PC-3 (cell line): ENCODE measurements around the gene ADAT1. TPM values are rescaled to one million over a fixed set of nuclear protein-coding genes. Genes with fewer than 3 reads are reported as not detected.

ENCODE experiments used
- ATAC-seq: fragments of 200-7000 bp; cut with Tn5 transposase; 2 replicates; pipeline ENCODE4 v1.9.1; 2020; ENCODE audit warnings: mild to moderate bottlenecking, moderate library complexity
- BruUV-seq: library from RNA; stranded (reverse); fragments of 400-500 nt; replicated peaks from 2 replicates; lab custom pipeline; 2021; lab: Mats Ljungman, UMichigan
- CTCF ChIA-PET: fragments of 300-600 bp; sonication (Branson Sonifier 250); formaldehyde crosslinking; loops from one replicate; lab custom pipeline; 2022; ENCODE audit warnings: antibody characterized with exemption; lab: Charles Lee
- POLR2A ChIA-PET: fragments of 300-600 bp; sonication (Branson Sonifier 250); formaldehyde crosslinking; loops from one replicate; lab custom pipeline; 2022; ENCODE audit warnings: antibody characterized with exemption; ENCODE audit not compliant: unreplicated experiment; lab: Charles Lee
- DNase-seq: peaks from one replicate; pipeline ENCODE4 v3.0.0-alpha.2; 2015
- H2AFZ ChIP-seq: fragments of 300-600 bp; sonication (generic); 2 replicates; pipeline ENCODE4 v1.6.0; 2016; ENCODE audit warnings: antibody characterized with exemption, low read length
- H3F3A ChIP-seq: fragments of 300-600 bp; sonication (generic); one replicate; pipeline ENCODE4 v1.6.0; 2017; ENCODE audit warnings: antibody characterized with exemption, low read length, control low read depth, mild to moderate bottlenecking; ENCODE audit not compliant: unreplicated experiment
- H3K27ac ChIP-seq: fragments of 300-600 bp; sonication (generic); 2 replicates; pipeline ENCODE4 v1.5.1; 2016; ENCODE audit warnings: mild to moderate bottlenecking, low read length
- H3K27me3 ChIP-seq: fragments of 300-600 bp; sonication (generic); 2 replicates; pipeline ENCODE4 v1.6.1; 2016; ENCODE audit warnings: low read length, mixed read lengths
- H3K36me3 ChIP-seq: fragments of 300-600 bp; sonication (generic); 2 replicates; pipeline ENCODE4 v1.6.1; 2016; ENCODE audit warnings: low read depth, mixed run types, low read length, mixed read lengths
- H3K4me1 ChIP-seq: fragments of 300-600 bp; sonication (generic); 2 replicates; pipeline ENCODE4 v1.5.1; 2016; ENCODE audit warnings: low read length; ENCODE audit not compliant: insufficient read depth
- H3K4me2 ChIP-seq: fragments of 300-600 bp; sonication (generic); 2 replicates; pipeline ENCODE4 v1.6.0; 2016; ENCODE audit warnings: low read length
- H3K4me3 ChIP-seq: fragments of 300-600 bp; sonication (generic); 2 replicates; pipeline ENCODE4 v1.5.1; 2016; ENCODE audit warnings: mild to moderate bottlenecking, low read length, mixed read lengths
- H3K79me2 ChIP-seq: fragments of 300-600 bp; sonication (generic); 2 replicates; pipeline ENCODE4 v1.6.1; 2017; ENCODE audit warnings: low read length, mixed read lengths
- H3K9ac ChIP-seq: fragments of 300-600 bp; sonication (generic); 2 replicates; pipeline ENCODE4 v1.6.0; 2016; ENCODE audit warnings: mild to moderate bottlenecking, low read length
- H3K9me2 ChIP-seq: fragments of 300-600 bp; sonication (generic); replicated peaks from 2 replicates; pipeline ENCODE4 v1.6.1; 2016; ENCODE audit warnings: mixed run types, low read length, mixed read lengths
- H3K9me3 ChIP-seq: fragments of 300-600 bp; sonication (generic); 2 replicates; pipeline ENCODE4 v1.6.1; 2016; ENCODE audit warnings: low read length, mixed read lengths
- H4K20me1 ChIP-seq: fragments of 300-600 bp; sonication (generic); 2 replicates; pipeline ENCODE4 v1.6.1; 2016; ENCODE audit warnings: low read length, mixed read lengths
- CTCF ChIP-seq: fragments of 300-600 bp; sonication (generic); conservative IDR thresholded peaks from 2 replicates; pipeline ENCODE4 v1.5.1; 2017; ENCODE audit warnings: antibody characterized with exemption, low read depth, mild to moderate bottlenecking, low read length
- EZH2 ChIP-seq: fragments of 300-600 bp; sonication (generic); IDR thresholded peaks from one replicate; pipeline ENCODE4 v1.6.1; 2017; ENCODE audit warnings: antibody characterized with exemption, mild to moderate bottlenecking, low read length; ENCODE audit not compliant: unreplicated experiment
- EZH2phosphoT487 ChIP-seq: fragments of 300-600 bp; sonication (generic); IDR thresholded peaks from 2 replicates; pipeline ENCODE4 v1.6.1; 2018; ENCODE audit warnings: mild to moderate bottlenecking, antibody characterized with exemption, low read length, borderline replicate concordance
- intact Hi-C: fragments of 100-400 bp; cut with micrococcal nuclease; formaldehyde crosslinking; loops from 2 replicates; pipeline ENCODE4 v1.9.0; 2023
- total RNA-seq: library from RNA; depleted of rRNA; stranded (reverse); fragments of >200 nt; gene quantifications from 2 replicates; pipeline ENCODE4 v1.2.3, GENCODE V29; 2014

ADAT1 gene
- total RNA-seq, 1 experiment from 2014 or later = 42.8 TPM

- Histone ChIP-seq H3K27me3 (no peaks in the 10 kb centered on the region), H3F3A (no peaks in the 10 kb centered on the region), H3K36me3 (peaks cover 33% of the 10 kb centered on the region), H3K79me2 (peaks cover 14% of the 10 kb centered on the region), H3K27ac (no peak overlapping the region), H3K9ac (no peak overlapping the region), H3K4me3 (no peak overlapping the region), H3K9me2 (no peaks in the 10 kb centered on the region), H2AFZ (no peak overlapping the region), H3K9me3 (no peaks in the 10 kb centered on the region), H4K20me1 (no peaks in the 10 kb centered on the region), H3K4me1 (peaks cover 11% of the 10 kb centered on the region; the same call in 1 of the 2 replicates), H3K4me2 (no peak overlapping the region)
- TF ChIP-seq CTCF = no peak
- intact Hi-C loops = loop anchor here (5.0 kb wide), 2 partner anchors 68 to 163 kb away; partner anchors contain the start of genes TMEM170A and TMEM231
- ATAC-seq = no peak
- ChIA-PET POLR2A (no interaction called here), CTCF (no interaction called here)
- no peak for DNase-seq
- no TSS peak for BruUV-seq
These were observed 1.8 kb upstream of the ADAT1 start for GRCh38 chr16:75624921-75625334.

- Histone ChIP-seq H3F3A (no peaks in the 10 kb centered on the region), H3K9me3 (no peaks in the 10 kb centered on the region), H4K20me1 (no peaks in the 10 kb centered on the region), H3K9ac (no peak overlapping the region), H3K9me2 (no peaks in the 10 kb centered on the region), H3K36me3 (no peaks in the 10 kb centered on the region; the same call in 1 of the 2 replicates), H3K4me3 (peak overlapping the region; percentile 96; the same call in 1 of the 2 replicates), H3K27me3 (no peaks in the 10 kb centered on the region), H3K4me2 (peak overlapping the region; percentile 99), H2AFZ (no peak overlapping the region), H3K27ac (no peak overlapping the region), H3K79me2 (peaks cover 14% of the 10 kb centered on the region), H3K4me1 (peaks cover 22% of the 10 kb centered on the region)
- TF ChIP-seq EZH2phosphoT487 = no peak
- peak; percentile 63 for TF ChIP-seq CTCF
- peak; percentile 39 for DNase-seq
- ChIA-PET POLR2A (no interaction called here), CTCF (interaction anchor here (0.5 to 1.0 kb wide), 6 partner anchors 26 to 756 kb away, joined by 3 to 8 read pairs (median 6); partner anchors contain the start of genes KARS1 and TERF2IP)
- ATAC-seq = no peak
- no TSS peak for BruUV-seq
- intact Hi-C loops = loop anchor here (5.0 kb wide), 2 partner anchors 64 to 159 kb away; partner anchors contain the start of genes TMEM170A and TMEM231
These were observed 2.0 kb downstream of the ADAT1 start for GRCh38 chr16:75621170-75621477.

- ATAC-seq = no peak
- peaks cover 28% of the 10 kb centered on the region for H3K4me1 ChIP-seq
- POLR2A ChIA-PET = no interaction called here
- peaks cover 14% of the 10 kb centered on the region for H3K79me2 ChIP-seq
- no peaks in the 10 kb centered on the region for H3K9me3 ChIP-seq
- H3F3A ChIP-seq = no peaks in the 10 kb centered on the region
- no peak overlapping the region for H2AFZ ChIP-seq
- no peaks in the 10 kb centered on the region for H3K9me2 ChIP-seq
- intact Hi-C loops = loop anchor here (5.0 kb wide), 2 partner anchors 63 to 158 kb away; partner anchors contain the start of genes TMEM170A and TMEM231
- no peaks in the 10 kb centered on the region for H3K27me3 ChIP-seq
- H3K4me3 ChIP-seq = no peak overlapping the region
- CTCF ChIA-PET = interaction anchor here (1.0 kb wide), 4 partner anchors 27 to 103 kb away, joined by 3 to 6 read pairs (median 4); partner anchors contain the start of genes KARS1 and TERF2IP
- no peak for DNase-seq
- 0 out of 2 replicates have a peak, but pooled peaks cover 2% of the 10 kb centered on the region for H3K36me3 ChIP-seq
- H3K4me2 ChIP-seq = peak overlapping the region; percentile 99
- no peak overlapping the region for H3K9ac ChIP-seq
- no peaks in the 10 kb centered on the region for H4K20me1 ChIP-seq
- no peak overlapping the region for H3K27ac ChIP-seq
- BruUV-seq = no TSS peak
- TF ChIP-seq CTCF = no peak
- no peak for TF ChIP-seq EZH2phosphoT487
- TF ChIP-seq EZH2 = no peak
These were observed 2.5 kb downstream of the ADAT1 start for GRCh38 chr16:75620326-75621169.
